NCI-H69 (cell line): ENCODE measurements around the gene MAPKAP1.

Experiments
- DNase-seq: peaks from one replicate; lab custom pipeline; 2025; lab: John Stamatoyannopoulos, UW

MAPKAP1 gene

DNA sequence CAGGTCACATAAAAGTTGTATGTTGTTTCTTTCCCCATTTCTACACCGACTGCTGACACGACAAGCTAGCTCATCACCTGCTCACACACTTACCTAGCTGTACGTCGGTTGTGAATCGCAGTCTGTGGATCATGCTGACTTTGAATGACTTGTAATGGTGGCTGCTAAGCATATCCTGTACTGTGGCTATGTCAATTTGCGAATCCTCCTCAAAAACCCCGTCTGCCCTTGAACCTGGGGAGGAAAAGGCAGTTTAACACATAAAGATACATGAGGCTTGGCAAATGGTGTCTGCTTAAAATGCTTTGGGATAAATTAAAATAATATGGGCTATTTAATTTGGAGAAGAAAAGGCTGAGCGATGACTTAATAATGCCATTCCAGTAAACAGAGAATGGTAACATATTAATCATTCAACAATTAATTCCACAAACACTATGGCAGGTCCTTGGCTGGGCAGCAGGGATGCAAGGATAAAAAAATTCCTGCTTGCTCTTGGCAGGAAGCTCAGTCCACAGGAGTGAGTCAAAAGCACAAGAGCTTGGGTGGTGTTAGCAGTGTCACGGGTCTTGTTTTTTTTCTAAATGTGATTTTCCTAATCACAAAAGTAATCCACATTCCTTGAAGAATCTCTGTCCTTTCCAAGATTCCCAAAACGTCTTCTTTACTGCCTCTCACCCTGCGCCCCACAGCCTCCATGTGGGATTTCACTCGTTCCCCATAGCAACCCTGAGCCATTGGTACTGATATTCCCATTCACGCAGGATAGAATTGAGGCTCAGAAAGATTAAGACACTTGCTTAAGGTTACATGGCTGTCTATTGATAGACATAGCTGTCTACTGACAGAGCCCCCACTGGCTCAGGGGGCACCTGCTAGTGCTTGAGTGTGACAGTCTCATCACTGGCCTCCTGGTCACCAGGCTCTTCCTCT lies 222.4 kb downstream of the MAPKAP1 start:
- DNase-seq = no peak

DNA sequence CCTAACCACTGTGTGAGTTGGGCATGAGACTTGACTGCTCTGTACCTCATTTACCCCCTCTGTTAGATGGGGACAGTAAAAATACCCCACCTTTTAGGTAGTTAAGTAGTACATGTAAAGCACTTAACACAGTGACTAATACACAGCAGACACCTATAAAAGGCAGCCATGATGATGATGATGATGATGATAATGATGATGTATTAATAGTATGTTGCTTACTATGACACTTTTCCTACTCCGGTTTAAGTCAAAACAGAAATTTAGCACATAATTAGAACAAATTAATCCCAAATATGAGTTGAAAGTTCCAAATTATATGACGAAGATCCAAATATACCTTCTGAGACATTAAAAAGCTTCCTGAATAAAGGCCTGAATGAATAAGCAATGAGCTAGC lies 223.3 kb downstream of the MAPKAP1 start:
- DNase-seq = no peak

DNA sequence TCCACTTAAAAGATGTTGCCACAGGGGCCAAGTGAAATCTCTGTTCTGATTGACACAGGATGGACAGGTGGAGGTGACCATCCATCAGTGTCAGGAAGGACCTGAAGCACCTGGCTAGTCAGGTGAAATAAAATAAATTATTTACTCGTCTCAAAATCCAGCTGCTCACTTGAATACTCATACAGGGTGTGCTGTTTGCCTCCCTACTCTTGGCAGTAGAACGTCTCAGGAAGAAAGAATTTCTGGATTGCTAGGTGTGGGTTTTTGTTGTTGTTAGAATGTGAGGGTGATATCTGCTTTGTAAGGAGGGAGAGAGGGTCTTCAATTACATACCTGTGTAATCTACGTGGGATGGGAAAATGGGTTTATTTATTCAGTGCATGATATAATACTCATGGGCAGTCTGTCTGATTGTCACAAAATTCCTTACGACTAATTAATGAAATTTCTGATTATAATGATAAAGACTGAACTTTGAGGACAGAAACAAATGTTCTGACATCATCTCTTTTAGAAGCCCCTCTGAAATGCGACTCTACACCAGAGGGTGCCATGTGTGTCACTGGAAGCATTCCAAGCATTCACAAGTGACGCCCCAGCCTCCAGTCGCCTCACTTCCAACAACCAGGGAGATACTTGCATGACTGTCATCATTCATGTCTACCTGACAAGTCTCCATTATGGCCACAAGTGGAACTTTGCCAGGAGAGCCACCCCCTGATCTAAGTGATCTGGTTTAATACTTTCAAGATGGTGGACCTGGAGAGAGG lies 227.0 kb downstream of the MAPKAP1 start:
- peak; percentile 83 for DNase-seq

DNA sequence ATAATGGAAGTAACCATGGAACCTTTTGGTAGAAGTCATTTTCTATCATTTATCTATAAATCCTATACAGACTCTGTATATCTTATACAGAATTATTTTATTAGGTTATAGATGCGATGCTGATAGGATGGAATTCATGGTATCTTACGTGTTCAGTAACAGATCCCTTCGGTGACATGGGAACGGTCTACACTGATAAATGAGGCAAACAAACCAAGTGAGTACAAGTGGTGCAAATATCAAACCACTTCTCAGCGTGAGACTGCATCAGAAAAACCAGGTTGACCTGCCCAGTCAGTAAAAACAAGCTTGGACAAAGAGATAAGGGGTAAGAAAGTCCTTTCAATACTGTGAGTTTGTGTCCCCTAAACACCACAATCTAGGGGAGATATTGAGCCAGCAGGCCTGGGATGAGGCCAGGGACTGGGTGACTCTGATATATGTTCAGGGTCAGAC lies 229.9 kb downstream of the MAPKAP1 start:
- DNase-seq = no peak

DNA sequence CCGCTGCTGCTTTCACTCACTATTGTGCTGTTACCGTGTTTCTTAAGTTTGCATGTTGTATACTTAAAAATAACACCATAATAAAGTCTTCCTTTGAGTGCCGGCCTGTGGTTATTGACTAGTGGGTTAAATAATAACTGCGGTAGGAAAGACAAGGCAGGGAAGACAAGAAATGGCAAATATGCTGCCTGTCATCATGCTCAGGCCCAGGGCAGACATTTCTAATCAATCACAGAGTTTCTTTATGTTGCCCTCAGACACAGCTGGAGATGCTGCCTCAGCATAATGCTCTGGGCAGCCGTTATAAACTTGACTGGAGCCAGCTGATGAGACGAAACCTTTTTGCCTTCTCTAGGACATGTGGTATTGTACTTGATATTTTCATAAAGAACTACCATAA lies 230.4 kb downstream of the MAPKAP1 start:
- no peak for DNase-seq

DNA sequence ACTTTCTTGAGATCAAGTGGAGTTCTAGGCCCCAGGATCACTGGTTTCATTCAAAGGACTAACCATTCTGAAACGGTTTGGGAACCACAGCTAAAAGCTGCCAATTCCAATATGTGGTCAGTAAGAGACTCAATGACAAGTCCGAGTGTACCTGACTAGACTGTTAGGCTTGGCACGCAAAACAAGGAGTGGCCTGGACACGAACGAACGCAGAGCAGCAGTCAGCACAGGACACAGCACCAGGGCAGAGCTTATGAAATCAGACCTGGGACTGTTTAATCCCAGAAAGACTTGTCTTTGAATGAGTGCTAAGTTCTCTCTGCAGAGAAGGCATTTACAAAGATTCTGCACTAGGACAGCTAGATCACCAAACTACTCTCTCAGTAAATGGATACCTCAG lies 231.6 kb downstream of the MAPKAP1 start:
- DNase-seq = no peak

DNA sequence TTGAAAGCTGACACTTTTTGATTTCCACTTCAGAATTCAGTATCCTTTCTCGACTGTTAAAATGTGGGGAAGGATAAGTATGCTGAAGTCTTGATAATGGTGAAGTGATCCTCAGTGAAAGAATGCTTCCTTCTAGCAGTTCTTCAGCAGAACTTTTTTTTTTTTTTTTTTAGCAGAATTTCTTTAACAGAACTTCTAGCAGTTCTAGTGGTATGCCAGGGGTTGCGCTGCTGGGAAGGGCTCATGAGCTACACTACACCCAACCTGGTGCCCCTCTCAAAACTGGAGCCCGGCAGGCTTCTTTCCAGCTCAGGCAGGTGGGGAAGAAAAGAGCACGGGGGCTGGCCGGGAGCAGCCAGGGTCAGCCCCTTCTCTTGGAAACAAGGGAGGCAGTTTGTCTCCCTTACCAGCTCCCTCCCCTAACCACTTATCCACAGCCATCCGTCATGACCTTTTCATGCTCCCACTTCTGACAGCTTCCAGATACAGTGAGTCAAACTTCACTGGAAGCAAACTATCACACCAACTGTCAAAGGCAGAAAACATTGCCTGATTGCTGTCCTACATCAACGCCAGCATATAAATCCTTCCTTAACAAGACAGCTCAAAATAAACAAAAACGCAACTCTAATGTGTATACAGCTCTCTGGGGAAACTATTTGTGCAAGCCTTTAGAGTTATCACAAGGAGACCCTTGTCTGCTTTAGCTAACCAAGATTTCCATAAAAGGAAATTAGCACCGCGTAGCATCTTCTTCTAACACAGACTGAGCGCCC lies 233.9 kb downstream of the MAPKAP1 start:
- peak; percentile 45 for DNase-seq

DNA sequence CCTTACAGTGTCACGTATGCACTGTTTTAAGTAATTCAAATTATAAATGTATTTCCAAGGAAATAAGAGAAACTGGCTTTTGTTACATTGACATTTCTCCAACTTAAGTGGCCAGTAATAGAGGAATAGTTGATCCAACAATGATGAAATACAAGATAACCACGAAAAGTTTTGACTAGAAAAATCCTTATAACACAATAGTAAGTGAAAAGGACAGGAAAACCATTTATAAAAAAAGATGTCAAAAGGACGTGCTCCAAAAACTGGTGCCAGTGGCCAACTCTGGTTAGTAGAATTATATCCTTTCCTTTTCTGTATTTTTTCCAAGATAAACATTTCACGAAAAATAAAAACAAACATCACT lies 234.5 kb downstream of the MAPKAP1 start:
- DNase-seq = no peak

DNA sequence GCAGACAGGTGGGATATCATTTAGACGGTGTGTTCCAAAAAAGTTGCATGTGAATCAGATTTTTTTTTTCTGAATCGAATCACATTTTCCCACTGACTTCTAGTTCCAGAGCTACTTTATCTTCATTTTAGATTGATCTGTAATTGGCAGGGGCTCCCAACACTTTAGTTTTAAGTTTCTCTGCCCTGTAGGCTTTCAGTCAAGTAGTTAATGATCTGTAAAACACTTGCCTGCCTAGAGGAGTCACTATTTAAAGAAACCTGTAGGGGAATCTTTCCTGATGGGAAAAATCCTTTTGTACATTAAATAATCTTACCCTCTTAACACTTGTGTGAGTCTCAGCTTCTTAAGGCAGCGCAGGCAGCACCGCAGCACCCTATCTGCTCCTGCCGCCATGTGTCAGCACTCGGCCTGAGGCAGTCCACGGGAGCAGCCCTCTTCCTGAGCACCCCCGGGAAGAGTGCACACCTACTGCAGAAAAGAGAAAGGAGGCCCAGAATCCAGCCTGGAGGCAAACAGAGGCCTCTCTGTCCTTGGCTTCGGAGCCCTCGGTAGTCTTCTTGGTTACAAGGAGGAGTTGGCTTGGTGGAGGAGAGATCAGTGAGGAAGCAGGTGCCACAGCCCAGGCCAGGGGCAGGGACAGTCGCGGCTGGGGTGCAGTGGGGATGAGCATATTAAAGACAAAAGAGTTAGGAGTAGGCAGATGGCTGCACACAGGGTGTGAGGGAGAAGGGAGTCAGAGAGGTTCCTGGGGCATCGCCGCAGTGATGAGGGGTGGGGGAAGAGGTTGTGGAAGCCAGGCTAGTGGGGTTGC lies 236.0 kb downstream of the MAPKAP1 start:
- DNase-seq = peak; percentile 41

DNA sequence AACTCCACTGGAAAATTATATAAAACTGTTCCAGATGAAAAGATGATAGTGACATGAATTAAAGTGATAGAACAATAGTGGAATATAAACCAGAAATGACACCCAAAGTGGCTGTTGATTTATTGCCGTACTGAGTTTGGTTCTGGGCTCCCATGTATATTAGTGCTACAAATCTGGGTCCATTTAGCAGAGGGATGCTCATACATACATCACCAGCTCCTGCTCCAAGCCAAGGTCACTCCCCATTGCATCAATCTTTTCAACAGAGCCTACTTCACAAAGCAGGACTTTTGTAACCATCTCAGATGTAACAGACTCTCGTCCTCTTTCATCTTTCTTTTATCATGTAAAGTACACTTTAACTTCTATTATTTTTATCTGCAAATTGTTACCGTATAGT lies 236.8 kb downstream of the MAPKAP1 start:
- DNase-seq = no peak

DNA sequence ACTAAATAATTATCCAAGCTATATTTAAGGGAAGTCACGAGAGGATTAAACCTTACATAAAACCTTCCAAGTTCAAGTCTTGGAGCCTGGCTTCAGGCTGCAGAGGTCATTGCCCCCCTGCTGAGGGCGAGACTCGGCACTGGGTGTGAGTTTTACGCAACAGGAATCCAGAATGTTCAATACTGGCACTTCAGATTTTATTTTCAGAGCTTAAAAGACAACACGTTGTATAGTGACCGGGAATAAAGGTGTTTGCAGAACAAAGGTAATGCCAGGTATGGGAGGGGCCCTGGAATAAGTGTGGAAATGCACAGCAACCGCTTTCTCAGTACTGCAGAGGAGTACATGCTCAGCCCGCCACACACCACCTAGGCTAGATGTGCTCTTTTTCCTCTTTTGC lies 238.4 kb downstream of the MAPKAP1 start:
- no peak for DNase-seq

DNA sequence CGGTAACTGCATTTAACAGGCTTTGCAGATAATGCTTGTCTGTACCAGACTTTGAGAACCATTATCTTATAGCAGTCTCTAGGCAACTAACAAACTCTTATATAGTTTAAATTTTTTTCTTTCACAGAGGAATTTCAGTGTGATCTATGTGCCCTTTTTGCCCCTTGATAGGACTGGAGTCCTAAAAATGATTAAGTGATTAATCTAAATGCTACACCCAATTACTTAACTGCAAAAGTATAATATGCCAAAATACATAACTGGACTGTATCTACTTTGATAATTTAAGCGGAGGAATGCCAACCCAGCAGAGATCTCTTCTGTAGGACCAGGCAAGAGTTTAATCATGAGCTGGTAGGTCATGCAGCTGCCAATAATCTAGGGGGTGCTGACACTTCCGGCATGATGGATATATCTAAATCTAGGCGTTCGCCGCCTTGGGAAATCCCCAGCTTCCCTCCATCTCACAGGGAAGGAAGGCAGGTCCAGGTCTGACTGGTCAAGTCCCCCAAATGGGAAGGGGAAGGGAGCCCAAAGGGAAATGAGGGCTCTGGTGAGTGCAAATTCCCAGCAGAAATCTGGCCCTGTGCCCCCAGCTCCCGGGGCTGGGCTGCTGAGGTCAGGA lies 239.8 kb downstream of the MAPKAP1 start:
- no peak for DNase-seq

DNA sequence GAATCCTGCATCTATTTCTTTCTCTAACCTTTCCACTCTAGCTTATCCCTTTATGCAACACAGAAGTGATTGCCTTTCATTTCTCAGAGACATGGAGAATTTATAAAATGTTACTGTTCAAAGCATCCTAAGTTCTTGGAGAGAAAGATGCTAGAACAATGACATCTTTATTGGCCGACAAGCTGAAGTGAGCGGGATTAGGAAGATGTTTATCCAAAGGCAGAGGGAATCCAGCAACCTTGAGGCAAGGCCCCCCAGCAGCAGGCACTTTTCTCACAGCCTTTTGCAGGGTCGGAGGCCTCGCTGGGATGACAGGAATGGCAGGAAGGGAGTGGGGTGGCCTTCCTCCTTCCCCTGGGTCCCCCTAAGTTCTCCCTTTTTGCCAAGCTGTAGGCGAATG lies 240.6 kb downstream of the MAPKAP1 start:
- no peak for DNase-seq

DNA sequence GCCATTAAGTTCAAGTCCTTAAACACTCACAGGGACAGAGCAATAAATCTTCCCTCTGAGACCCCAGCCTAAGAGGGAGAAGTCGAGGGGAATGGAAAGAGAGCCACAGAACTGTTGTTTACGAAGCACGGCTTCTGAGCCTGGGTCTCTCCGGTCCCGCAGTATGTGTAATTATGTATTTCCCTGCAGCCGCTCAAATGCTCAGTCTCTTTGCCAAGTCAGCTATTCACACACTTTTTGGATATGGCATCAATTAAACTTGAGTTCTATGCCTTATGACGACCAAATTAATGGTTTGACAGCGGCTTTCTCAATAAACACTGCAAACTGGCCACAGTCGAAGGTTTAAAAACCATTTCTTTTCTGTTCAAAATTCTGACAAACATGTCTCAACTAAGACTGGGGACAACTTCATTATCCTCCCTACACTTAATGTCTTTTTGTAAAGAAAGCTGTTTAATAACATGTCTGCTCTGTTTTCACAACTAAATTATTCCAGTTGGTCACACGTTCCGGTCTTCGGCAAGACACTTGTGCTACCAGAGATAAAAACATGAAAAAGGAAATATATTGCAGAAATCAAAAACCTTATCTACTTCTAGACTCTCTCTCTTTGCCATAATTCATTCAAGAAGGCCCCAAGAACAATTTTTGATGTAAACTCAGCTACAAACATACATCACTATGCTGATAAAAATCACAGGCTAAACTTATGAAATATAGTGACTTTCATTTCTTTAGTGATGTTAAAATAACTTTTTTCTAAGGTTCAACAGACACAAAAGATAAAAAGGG lies 242.2 kb downstream of the MAPKAP1 start:
- peak; percentile 72 for DNase-seq

DNA sequence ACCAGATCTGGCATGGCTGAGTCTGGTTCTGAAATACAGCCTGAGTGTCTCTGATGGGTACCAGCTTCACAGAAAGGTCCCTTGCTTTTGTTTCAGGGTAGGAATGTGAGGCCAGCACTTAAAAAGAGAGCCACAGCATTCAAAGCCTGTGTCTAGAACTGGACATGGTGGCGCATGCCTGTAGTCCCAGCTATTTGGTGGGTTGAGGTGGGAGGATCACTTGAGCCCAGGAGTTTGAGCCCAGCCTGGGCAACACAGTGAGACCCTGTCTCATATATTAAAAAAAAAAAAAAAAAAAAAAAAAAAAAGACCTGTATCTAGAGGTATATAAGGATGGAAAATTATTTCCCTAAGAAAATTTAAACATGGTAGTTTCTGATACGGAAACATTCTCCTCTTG lies 243.1 kb downstream of the MAPKAP1 start:
- DNase-seq = no peak

DNA sequence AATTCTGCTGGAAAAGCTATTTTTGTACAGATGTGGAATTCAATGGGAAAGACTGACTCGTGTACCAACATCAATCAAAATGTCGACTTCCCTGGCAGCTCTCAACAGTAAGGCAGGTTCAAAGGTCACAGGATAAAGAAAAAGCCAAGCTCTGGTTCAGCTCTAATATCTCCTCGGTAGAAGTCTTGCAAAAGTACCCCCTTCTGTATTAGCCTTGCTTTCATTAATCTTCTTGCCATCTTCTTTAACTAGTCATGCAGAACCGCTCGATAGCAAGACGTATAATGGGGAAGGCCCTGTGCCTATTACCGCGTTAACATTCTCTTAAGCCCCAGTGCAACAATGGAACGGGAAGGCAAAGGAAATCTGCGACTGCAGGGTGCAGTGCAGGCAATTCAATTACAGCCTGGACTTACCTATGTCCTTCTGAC lies 244.1 kb downstream of the MAPKAP1 start:
- DNase-seq = peak; percentile 64

DNA sequence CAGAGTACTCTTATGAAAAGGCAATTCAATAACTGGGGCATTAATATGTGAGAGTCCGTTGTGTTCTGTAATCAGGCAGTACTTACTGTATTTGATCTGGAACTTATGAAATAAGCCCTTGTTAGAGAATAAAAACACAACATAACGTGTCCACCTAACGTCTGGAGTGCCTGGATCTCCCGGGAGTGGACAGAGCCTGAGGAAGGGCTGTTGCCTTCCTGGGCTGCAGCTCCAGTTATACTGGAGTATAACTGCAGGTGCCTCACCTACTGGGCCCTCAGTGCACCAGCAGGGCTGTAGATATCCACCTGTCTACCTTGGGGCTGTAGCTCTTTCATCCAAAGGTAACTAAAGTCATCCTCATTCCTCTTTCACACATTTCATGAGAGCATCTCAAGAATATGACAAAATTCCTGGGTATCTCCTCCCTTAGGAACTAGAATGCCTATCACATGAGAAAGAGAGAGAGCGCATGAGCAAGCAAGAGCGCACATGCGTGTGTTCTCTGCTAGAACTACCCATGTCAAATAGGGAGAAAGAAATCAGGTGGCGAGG lies 245.3 kb downstream of the MAPKAP1 start:
- DNase-seq = no peak

DNA sequence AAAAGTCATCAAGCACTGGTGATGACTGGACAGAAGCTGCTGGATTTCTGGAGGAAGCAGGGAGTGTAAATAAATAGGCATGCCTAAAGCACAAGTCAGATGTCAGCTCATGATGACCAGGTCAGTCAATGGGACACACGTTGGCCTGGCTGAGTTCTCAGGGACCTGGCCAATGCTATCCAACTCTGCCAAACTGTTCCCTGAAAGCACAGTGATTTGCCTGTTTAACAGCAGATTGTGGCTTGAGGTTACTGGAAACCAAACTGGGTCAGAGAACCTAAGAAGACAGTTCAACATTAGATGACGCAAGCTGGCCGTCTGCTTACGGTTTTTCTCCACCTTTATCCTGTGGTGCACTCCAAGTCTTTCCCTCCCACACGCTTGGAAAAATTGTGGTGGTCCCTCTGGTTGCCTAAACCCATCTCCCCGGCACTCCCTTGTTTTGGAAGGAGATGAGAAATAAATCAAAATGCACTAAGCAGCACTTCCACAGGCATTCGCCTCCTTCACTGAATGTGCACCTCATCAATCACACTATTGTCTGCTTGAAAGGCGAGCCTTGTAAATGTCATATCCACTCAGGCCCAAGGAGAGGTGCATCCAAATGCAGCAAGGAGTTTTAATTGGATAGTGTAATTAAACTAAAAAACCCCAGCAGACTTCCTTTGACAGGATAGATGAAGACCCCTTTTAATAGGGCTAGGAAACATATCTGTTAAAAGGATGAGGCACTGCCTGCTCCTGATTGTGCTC lies 245.9 kb downstream of the MAPKAP1 start:
- DNase-seq = peak; percentile 21

DNA sequence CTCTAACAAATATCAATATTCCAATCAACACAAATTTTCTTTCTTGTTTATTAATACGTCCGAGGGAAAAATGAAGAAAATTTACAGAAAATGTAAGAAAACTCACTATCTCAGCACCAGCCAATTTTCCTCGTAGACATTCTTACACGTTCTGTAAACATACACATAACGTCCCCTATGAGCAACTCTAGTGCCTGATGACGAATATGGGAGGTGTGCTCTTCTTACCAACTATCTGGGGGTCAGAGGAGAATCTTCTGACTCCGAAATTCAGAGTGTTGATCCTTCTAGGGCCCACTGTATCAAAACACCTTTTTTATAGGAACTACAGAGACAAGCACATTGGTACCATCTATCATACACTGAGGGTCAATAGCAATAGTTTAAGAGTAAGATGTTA lies 246.7 kb downstream of the MAPKAP1 start:
- no peak for DNase-seq
